Endothelial cell (in vitro differentiated cells): Measurements from ENCODE around the gene MDK. TPM values are rescaled to one million over a fixed set of nuclear protein-coding genes. Genes with fewer than 3 reads are reported as not detected.
A peak's percentile ranks its signal among the peaks of the same experiment; 100 is the strongest.

Experiments
- DNase-seq: peaks from one replicate; pipeline ENCODE4 v3.0.0; 2021; ENCODE audit warnings: low spot score
- H3K27ac Mint-ChIP-seq: one replicate; pipeline ENCODE4 v1.8.0; 2021; ENCODE audit warnings: mixed read lengths, inconsistent platforms; ENCODE audit not compliant: unreplicated experiment
- H3K27me3 Mint-ChIP-seq: one replicate; pipeline ENCODE4 v1.8.0; 2021; ENCODE audit warnings: mild to moderate bottlenecking, moderate library complexity, mixed read lengths, inconsistent platforms; ENCODE audit not compliant: unreplicated experiment
- H3K36me3 Mint-ChIP-seq: one replicate; pipeline ENCODE4 v1.8.0; 2021; ENCODE audit warnings: mild to moderate bottlenecking, low read depth, mixed read lengths, inconsistent platforms; ENCODE audit not compliant: unreplicated experiment
- H3K4me1 Mint-ChIP-seq: one replicate; pipeline ENCODE4 v1.8.0; 2021; ENCODE audit warnings: mild to moderate bottlenecking, mixed read lengths, inconsistent platforms; ENCODE audit not compliant: unreplicated experiment
- H3K4me3 Mint-ChIP-seq: one replicate; pipeline ENCODE4 v1.8.0; 2021; ENCODE audit warnings: mild to moderate bottlenecking, mixed read lengths, inconsistent platforms; ENCODE audit not compliant: unreplicated experiment
- H3K9me3 Mint-ChIP-seq: one replicate; pipeline ENCODE4 v1.8.0; 2021; ENCODE audit warnings: mixed read lengths, inconsistent platforms; ENCODE audit not compliant: unreplicated experiment
- CTCF ChIP-seq: fragments of 200-600 bp; sonication (generic); IDR thresholded peaks from one replicate; pipeline ENCODE4 v1.5.0; 2021; ENCODE audit warnings: antibody characterized with exemption; ENCODE audit not compliant: unreplicated experiment
- total RNA-seq: library from RNA; stranded (reverse); fragmentation: NEBNext Ultra II Directional; extraction: Animal tissue kit (Norgen Biotek cat#: 25700); gene quantifications from one replicate; pipeline ENCODE4 v1.2.1, GENCODE V29; 2021; ENCODE audit not compliant: unreplicated experiment

The MDK gene
- total RNA-seq, 1 donor from 2014 or later, result 553 TPM

GRCh38 chr11:46390331-46391171 lies 9.1 kb downstream of the MDK start:
- TF ChIP-seq CTCF, result no peak
- Mint-ChIP-seq H3K27me3 (peaks cover 34% of the 10 kb centered on the region), H3K4me1 (peaks cover 14% of the 10 kb centered on the region), H3K36me3 (peaks cover 23% of the 10 kb centered on the region), H3K4me3 (no peak overlapping the region), H3K27ac (no peak overlapping the region), H3K9me3 (no peaks in the 10 kb centered on the region)
- DNase-seq, result no peak

DNA sequence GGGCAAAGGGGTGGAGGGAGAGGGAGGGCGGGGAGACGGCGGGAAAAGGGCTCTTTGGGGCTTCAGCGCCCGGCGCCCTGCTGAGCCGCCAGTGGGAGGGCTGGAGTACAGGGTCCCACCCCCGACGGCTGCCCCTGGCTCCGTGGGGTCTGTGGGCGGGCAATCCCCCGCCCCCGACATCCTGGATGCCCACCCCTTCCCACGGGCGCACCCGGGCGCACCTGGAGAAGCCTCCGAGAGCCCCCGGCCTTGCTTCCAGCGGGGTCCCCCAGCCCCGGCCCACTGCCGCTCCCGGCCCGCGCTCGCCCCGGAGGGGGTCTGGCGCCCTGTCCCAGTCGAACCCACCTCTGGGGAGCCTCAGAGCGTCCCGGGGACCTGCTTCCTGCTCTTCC lies 9.7 kb downstream of the MDK start:
- TF ChIP-seq CTCF, result no peak
- Mint-ChIP-seq H3K4me1 (peaks cover 11% of the 10 kb centered on the region), H3K27me3 (peaks cover 31% of the 10 kb centered on the region), H3K36me3 (peaks cover 21% of the 10 kb centered on the region), H3K9me3 (no peaks in the 10 kb centered on the region), H3K27ac (no peak overlapping the region), H3K4me3 (no peak overlapping the region)
- no peak for DNase-seq

DNA sequence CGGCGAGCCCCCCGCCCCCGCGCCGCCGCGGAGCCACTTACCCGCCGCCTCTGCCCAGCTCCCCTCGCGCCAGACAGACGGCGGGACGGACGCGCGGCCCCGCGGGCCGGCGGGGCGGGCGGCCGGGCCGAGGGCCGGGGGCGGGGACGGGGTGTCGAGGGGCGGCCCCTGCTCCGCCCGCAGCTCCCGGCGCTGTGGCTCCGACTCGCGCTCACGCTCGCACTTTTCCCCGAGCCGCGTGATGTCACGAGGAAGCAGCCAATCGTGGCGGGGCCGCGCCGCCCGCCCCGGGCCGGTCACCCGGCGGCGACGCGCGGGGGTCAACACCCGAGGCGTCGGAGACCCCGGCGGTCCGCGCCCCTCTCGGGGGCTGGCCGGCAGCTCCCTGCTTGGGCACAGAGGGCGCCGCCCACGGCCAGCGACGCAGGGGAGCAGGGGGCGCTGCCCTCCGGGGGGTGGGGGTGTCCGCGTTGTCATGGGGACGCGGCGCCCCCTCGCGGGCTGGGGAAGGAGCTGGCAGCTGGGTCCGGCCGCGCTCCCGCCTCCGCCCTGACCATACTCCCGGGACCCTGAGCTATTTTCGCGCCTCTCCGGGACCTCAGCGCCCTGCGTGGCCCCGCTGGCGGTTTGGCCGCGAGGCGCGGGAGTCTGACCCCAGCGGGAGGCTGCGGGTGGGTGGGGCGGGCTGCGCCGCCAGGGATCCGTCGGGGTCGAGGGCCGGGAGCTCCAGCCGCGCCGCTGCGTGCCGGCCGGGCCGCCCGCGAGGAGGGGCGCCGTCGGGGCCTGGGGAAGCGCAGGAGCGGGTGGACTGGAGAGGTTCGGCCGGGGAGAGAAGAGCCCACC lies 10.3 kb downstream of the MDK start, which contains the start of gene CHRM4:
Gene CHRM4 (minus strand): TSS at position 199 of the 843 bp plus-strand sequence. CDS start 5,219 bp downstream, outside the sequence.
- H3K4me1 Mint-ChIP-seq, result peaks cover 7% of the 10 kb centered on the region
- no peak within 1 kb of the TSS for H3K27ac Mint-ChIP-seq
- H3K4me3 Mint-ChIP-seq, result peak within 1 kb of the TSS; percentile 83
- H3K27me3 Mint-ChIP-seq, result peaks cover 27% of the 10 kb centered on the region
- H3K9me3 Mint-ChIP-seq, result no peaks in the 10 kb centered on the region
- peaks cover 19% of the 10 kb centered on the region for H3K36me3 Mint-ChIP-seq
- DNase-seq, result peak; percentile 64
- TF ChIP-seq CTCF, result peak; percentile 63

DNA sequence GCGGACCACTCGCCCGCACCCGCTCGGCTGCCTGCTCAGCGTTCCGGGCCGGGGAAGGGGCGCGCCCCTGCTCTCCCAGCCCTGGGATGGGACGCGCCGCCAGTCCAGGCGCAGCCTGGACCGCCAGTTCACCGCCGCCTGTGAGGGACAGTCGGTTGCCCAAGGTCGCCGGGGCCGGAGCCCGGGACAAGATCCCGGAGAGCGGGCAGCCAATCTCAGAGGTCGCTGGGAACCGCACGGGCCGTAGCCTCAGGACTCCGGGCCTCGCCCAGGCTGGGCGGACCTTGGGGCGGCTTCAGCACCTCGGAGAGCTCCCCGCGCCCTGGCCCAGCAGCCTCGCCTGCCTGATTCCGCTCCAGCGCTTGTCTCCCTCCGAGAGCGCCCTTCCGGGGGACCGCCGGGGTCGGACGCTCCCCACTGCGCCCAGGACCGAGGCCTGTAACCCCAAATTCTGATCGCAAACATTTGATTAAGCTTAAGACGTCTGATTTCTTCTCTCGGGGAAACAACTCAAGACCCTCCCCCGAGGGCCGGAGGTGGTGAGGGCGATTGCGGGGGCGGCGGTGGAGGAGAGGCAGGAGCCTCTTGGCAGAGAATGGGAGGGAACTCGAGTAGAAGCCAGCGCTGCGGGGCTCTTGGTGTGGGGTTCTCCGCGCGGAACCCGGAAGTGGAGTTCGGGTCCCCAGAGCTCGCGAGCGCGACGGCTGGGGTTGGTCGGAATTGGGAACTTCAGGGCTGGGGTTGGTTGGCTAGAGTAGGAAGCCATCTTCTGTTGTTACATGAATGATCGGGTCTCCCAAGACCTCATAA lies 11.2 kb downstream of the MDK start:
- no peak for TF ChIP-seq CTCF
- Mint-ChIP-seq H3K4me3 (peak overlapping the region; percentile 83), H3K9me3 (no peaks in the 10 kb centered on the region), H3K27me3 (peaks cover 22% of the 10 kb centered on the region), H3K4me1 (peaks cover 7% of the 10 kb centered on the region), H3K36me3 (peaks cover 25% of the 10 kb centered on the region), H3K27ac (peak overlapping the region; percentile 61)
- DNase-seq, result peak; percentile 90
